IMR-90 (cell line): ENCODE data around the gene ENTPD1.

Experiments used
- BHLHE40 ChIP-seq: fragments of 150-350 bp; IDR thresholded peaks from 2 replicates; pipeline ENCODE4 v1.6.1; 2016; ENCODE audit warnings: mild to moderate bottlenecking, low read depth, low read length
- CTCF ChIP-seq: conservative IDR thresholded peaks from 2 replicates; pipeline ENCODE4 v1.5.1; 2012; ENCODE audit warnings: mild to moderate bottlenecking, low read depth, low read length, improper control_type of control experiment
- FOS ChIP-seq: fragments of 150-350 bp; IDR thresholded peaks from 2 replicates; pipeline ENCODE4 v1.6.1; 2016; ENCODE audit warnings: low read depth, low read length
- POLR2A ChIP-seq: IDR thresholded peaks from 2 replicates; pipeline ENCODE4 v1.6.1; 2012; ENCODE audit warnings: mild to moderate bottlenecking, low read depth, low read length
- RFX5 ChIP-seq: IDR thresholded peaks from 2 replicates; pipeline ENCODE4 v1.8.0; 2012; ENCODE audit warnings: low read depth, mild to moderate bottlenecking, low read length, moderate library complexity
- USF2 ChIP-seq: fragments of 150-350 bp; IDR thresholded peaks from 2 replicates; pipeline ENCODE4 v1.6.1; 2017; ENCODE audit warnings: mild to moderate bottlenecking, antibody characterized with exemption, low read length, low read depth

GRCh38 chr10:95837783-95838182 is 81.8 kb downstream of the ENTPD1 start:
- TF ChIP-seq CTCF (no peak), BHLHE40 (no peak), POLR2A (no peak), RFX5 (no peak), USF2 (no peak), FOS (no peak)
